Activated naive CD8-positive, alpha-beta T cell (primary cell): ENCODE data around the gene ENOX1.

Experiments used
- H3K27ac Mint-ChIP-seq: one replicate; pipeline ENCODE4 v1.8.0; 2021; ENCODE audit warnings: mixed read lengths
- H3K27me3 Mint-ChIP-seq: one replicate; pipeline ENCODE4 v1.8.0; 2021; ENCODE audit warnings: mixed read lengths
- H3K36me3 Mint-ChIP-seq: one replicate; pipeline ENCODE4 v1.8.0; 2021; ENCODE audit warnings: mixed read lengths
- H3K4me1 Mint-ChIP-seq: one replicate; pipeline ENCODE4 v1.8.0; 2021; ENCODE audit warnings: low read depth, mixed read lengths
- H3K4me3 Mint-ChIP-seq: one replicate; pipeline ENCODE4 v1.8.0; 2021; ENCODE audit warnings: mild to moderate bottlenecking, mixed read lengths
- H3K9me3 Mint-ChIP-seq: one replicate; pipeline ENCODE4 v1.8.0; 2021; ENCODE audit warnings: low read depth, mixed read lengths

ENOX1 gene

GRCh38 chr13:43652760-43653159 lies 134.0 kb downstream of the ENOX1 start:
- H3K4me1 Mint-ChIP-seq: no peaks in the 10 kb centered on the region

DNA sequence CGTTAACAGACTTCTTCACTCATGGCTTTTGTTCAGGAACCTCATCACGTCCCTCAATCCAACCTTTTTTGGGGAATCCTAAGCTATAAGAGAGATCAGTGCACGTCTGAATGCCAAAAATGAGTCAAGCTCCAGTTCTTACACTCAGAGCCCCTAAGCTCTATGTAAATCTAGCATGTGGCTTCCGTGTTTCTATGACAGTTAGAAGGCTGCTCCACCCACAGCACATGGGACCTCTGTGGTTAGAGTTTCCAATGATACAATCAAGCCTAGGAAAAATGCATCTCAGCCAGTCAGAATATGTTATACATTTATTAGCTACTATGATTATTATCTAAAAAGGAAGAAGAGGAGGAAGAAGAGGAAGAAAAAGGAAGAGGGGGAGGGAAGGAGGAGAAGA lies 135.9 kb downstream of the ENOX1 start:
- no peaks in the 10 kb centered on the region for H3K4me1 Mint-ChIP-seq
- no peak overlapping the region for H3K27ac Mint-ChIP-seq
- H3K9me3 Mint-ChIP-seq: no peaks in the 10 kb centered on the region
- no peaks in the 10 kb centered on the region for H3K27me3 Mint-ChIP-seq
- H3K4me3 Mint-ChIP-seq: no peak overlapping the region
- H3K36me3 Mint-ChIP-seq: no peaks in the 10 kb centered on the region

More at GRCh38 chr13:43652760-43653159, 134.0 kb downstream of the ENOX1 start:
- no peaks in the 10 kb centered on the region for H3K27me3 Mint-ChIP-seq
- H3K9me3 Mint-ChIP-seq: no peaks in the 10 kb centered on the region
- no peaks in the 10 kb centered on the region for H3K36me3 Mint-ChIP-seq
- H3K27ac Mint-ChIP-seq: no peak overlapping the region
- H3K4me3 Mint-ChIP-seq: no peak overlapping the region

DNA sequence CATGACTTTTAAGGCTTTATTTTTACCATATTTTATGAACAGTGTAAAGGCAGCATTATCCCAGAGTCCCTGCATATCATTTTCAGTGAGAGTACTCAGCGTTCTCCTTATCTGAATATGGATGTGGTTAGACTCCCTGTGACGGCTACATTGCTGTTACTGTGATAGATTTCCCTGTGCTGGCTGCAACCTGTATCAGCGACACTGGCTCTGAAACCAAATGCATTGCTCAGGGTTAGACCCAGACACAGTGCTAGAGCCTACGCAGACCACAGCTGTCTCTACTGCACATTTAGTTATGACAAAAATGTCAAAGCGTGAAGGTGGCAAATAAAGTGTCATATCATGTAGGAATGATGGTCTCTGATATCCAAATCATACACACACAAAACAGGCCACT lies 138.0 kb downstream of the ENOX1 start:
- Mint-ChIP-seq H3K4me3 (no peak overlapping the region), H3K4me1 (no peaks in the 10 kb centered on the region), H3K36me3 (no peaks in the 10 kb centered on the region)

DNA sequence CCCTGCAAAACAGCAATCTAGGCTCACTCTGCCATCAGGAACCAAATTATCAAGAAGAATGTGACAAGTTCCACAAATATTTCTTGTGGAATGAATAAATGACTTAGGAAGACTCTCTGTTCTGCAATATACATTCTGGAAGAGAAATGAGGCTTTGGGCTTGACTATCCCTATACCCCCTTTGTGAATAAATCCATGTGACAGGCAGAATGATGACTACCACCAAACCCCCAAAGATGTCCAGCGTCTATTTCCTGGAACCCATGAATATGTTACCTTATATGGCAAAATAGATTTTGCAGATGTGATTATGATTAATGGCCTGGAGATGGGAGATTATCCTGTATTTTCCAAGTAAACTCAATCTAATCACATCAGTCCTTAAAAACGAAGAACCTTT lies 139.3 kb downstream of the ENOX1 start:
- Mint-ChIP-seq H3K36me3 (no peaks in the 10 kb centered on the region), H3K4me3 (no peak overlapping the region), H3K27ac (no peak overlapping the region), H3K4me1 (no peaks in the 10 kb centered on the region), H3K9me3 (no peaks in the 10 kb centered on the region), H3K27me3 (no peaks in the 10 kb centered on the region)

More for the DNA sequence above, 138.0 kb downstream of the ENOX1 start:
- Mint-ChIP-seq H3K9me3 (no peaks in the 10 kb centered on the region), H3K27me3 (no peaks in the 10 kb centered on the region), H3K27ac (no peak overlapping the region)

- Mint-ChIP-seq H3K27ac (no peak overlapping the region), H3K9me3 (no peaks in the 10 kb centered on the region), H3K36me3 (no peaks in the 10 kb centered on the region), H3K27me3 (peaks cover 4% of the 10 kb centered on the region), H3K4me1 (no peaks in the 10 kb centered on the region), H3K4me3 (no peak overlapping the region)
These were observed 146.3 kb downstream of the ENOX1 start for GRCh38 chr13:43640476-43640875.

DNA sequence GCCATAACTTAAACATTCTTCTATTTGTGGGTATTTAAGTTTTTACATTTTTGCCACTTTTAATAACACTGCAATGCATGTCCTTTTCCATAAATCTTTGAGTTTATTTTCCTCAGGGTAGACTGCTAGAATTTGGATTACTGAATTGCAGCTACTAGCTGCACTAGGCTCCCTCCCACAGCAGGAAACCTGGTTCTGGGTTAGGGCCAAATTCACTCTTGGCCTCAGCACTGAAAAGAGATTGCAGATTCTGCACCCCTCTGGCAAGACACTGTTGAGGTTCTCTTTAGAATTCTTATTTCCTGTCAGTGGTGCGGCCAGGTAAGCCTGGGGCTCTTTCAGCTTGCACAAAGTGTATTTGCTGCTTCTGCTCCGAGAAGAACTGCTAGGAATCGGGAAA lies 155.7 kb downstream of the ENOX1 start:
- H3K27ac Mint-ChIP-seq: no peak overlapping the region
- H3K4me3 Mint-ChIP-seq: no peak overlapping the region
- H3K27me3 Mint-ChIP-seq: peaks cover 4% of the 10 kb centered on the region
- H3K36me3 Mint-ChIP-seq: no peaks in the 10 kb centered on the region
- H3K4me1 Mint-ChIP-seq: no peaks in the 10 kb centered on the region
- H3K9me3 Mint-ChIP-seq: no peaks in the 10 kb centered on the region

- Mint-ChIP-seq H3K27me3 (peaks cover 2% of the 10 kb centered on the region), H3K36me3 (no peaks in the 10 kb centered on the region), H3K4me3 (no peak overlapping the region), H3K9me3 (no peaks in the 10 kb centered on the region), H3K27ac (no peak overlapping the region), H3K4me1 (no peaks in the 10 kb centered on the region)
These were observed 156.9 kb downstream of the ENOX1 start for GRCh38 chr13:43629691-43630480.

- peaks cover 3% of the 10 kb centered on the region for H3K27me3 Mint-ChIP-seq
These were observed 159.8 kb downstream of the ENOX1 start for GRCh38 chr13:43626994-43627393.

DNA sequence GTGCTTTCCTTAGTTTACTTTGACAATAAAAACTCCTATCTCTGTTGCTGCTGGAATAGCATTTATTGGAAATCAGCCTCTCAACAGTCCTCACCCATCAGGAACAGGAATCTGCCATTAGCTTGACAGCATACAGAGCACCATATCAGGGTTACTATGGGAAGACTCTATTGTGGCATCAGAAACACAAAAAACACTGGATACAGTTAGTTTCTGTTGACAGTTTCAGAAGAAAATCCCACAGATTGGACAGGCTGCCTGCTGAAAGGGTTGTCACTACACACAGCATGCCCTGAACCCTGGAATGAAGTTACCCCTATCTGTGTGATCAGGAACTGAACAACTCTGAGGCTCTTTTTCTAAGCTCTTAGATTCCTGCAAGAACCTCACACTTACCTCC lies 172.7 kb downstream of the ENOX1 start:
- Mint-ChIP-seq H3K4me1 (no peaks in the 10 kb centered on the region), H3K4me3 (no peak overlapping the region), H3K36me3 (no peaks in the 10 kb centered on the region), H3K9me3 (peaks cover 4% of the 10 kb centered on the region), H3K27ac (no peak overlapping the region), H3K27me3 (peaks cover 4% of the 10 kb centered on the region)

More at GRCh38 chr13:43626994-43627393, 159.8 kb downstream of the ENOX1 start:
- H3K4me1 Mint-ChIP-seq: no peaks in the 10 kb centered on the region
- H3K4me3 Mint-ChIP-seq: no peak overlapping the region
- no peaks in the 10 kb centered on the region for H3K36me3 Mint-ChIP-seq
- H3K27ac Mint-ChIP-seq: no peak overlapping the region
- peaks cover 2% of the 10 kb centered on the region for H3K9me3 Mint-ChIP-seq

DNA sequence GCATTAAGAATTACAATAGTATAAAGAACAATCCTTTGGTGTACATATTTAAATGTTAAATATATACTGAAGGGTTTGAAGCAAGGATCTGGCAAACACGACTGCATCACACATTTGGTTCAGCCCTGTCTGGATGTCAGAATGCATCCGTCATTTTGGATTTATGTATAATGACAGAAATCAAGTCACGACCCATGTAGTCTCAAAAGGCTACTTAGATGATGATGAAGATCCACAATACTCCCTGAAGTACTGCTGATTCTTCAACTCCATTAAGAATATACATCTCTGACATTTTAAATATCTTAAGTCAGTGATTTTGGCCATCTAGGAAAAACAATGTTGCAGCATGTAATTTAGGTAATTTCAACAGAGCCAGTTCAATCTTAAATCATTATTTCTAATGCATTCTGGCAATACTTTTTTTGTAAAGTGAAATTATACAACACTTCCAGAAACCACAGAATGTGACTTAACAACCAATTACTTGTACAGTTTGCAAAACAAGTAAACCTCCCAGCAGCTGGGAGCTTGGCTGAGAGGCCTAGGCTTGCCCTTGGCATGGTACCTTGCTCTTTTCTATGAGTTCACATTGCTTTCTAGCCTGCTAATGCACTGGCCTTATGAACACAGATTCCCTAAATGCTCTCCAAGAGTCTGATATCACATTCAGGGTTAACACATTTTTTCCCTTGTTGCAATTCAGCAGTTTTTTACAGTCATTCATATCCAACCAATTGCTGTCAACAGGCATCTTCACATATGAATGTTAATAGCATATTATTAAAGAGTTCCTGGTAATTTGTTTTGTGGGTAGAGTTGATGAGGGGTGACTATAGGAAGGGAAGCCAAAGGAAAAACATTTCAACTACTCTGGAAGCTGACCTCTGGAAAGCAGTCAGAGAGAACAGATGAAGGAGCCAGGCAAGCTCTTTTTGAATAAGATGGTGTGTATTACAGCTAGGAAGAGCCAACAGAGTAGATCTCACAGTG lies 175.2 kb downstream of the ENOX1 start:
- H3K27ac Mint-ChIP-seq: no peak overlapping the region
- H3K4me1 Mint-ChIP-seq: no peaks in the 10 kb centered on the region
- H3K9me3 Mint-ChIP-seq: no peaks in the 10 kb centered on the region
- peaks cover 1% of the 10 kb centered on the region for H3K27me3 Mint-ChIP-seq
- no peak overlapping the region for H3K4me3 Mint-ChIP-seq
- no peaks in the 10 kb centered on the region for H3K36me3 Mint-ChIP-seq

- Mint-ChIP-seq H3K27ac (no peak overlapping the region), H3K9me3 (peaks cover 13% of the 10 kb centered on the region), H3K36me3 (no peaks in the 10 kb centered on the region), H3K4me1 (no peaks in the 10 kb centered on the region), H3K4me3 (no peak overlapping the region), H3K27me3 (peaks cover 3% of the 10 kb centered on the region)
These were observed 178.2 kb downstream of the ENOX1 start for GRCh38 chr13:43608400-43609137.

DNA sequence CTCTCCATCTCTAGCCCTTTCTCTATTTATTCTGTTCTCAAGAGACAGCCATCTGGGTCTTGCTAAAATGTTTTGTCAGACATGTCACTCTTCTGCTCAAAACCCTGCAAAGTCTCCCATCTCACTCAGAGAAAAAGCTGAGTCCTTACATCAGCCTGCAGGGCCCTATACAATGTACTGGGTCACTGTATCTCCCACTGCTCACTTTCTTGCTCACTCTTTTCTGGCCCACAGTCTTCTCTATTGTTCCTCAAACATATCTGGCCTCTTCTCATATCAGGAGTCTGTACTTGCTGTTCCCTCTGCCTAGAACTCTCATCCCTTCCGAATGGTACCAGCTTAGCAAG lies 189.2 kb downstream of the ENOX1 start:
- Mint-ChIP-seq H3K4me1 (peaks cover 17% of the 10 kb centered on the region), H3K27me3 (no peaks in the 10 kb centered on the region), H3K36me3 (no peaks in the 10 kb centered on the region), H3K9me3 (no peaks in the 10 kb centered on the region), H3K27ac (no peak overlapping the region), H3K4me3 (no peak overlapping the region)

DNA sequence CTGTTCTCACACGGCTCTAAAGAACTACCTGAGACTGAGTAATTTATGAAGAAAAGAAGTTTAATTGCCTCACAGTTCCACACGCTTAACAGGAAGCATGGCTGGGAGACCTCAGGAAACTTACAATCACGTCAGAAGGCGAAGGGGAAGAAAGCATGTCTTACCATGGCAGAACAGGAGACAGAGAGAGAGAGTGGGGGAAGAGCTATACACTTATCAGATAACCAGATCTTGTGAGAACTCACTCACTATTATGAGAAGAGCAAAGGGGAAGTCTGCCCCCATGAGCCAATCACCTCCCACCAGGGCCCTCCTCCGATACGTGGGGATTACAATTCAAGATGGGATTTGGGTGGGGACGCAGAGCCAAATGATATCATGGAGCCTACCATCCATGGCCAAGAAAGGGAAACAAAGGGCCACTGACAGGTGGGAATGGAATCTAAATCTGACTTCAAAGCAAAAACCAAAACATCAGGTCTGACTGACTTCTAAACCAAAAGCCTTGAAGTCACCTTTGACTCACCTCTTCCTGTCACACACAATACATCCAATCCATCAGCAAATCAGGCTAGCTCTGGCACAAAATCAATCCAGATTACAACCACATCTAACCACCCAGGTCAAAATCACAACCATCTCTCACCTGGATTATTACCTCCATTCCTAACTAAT lies 189.7 kb downstream of the ENOX1 start:
- no peaks in the 10 kb centered on the region for H3K36me3 Mint-ChIP-seq
- peaks cover 17% of the 10 kb centered on the region for H3K4me1 Mint-ChIP-seq
- no peak overlapping the region for H3K27ac Mint-ChIP-seq
- no peaks in the 10 kb centered on the region for H3K9me3 Mint-ChIP-seq
- no peaks in the 10 kb centered on the region for H3K27me3 Mint-ChIP-seq
- H3K4me3 Mint-ChIP-seq: no peak overlapping the region

GRCh38 chr13:43596006-43596405 lies 190.8 kb downstream of the ENOX1 start:
- no peak overlapping the region for H3K4me3 Mint-ChIP-seq
- H3K36me3 Mint-ChIP-seq: no peaks in the 10 kb centered on the region
- peaks cover 17% of the 10 kb centered on the region for H3K4me1 Mint-ChIP-seq
- no peaks in the 10 kb centered on the region for H3K27me3 Mint-ChIP-seq
- H3K9me3 Mint-ChIP-seq: no peaks in the 10 kb centered on the region
- no peak overlapping the region for H3K27ac Mint-ChIP-seq
